Measurements from ENCODE around the gene PRR33. TPM values are rescaled to one million over a fixed set of nuclear protein-coding genes. Genes with fewer than 3 reads are reported as not detected.
A peak's percentile ranks its signal among the peaks of the same experiment; 100 is the strongest.

The PRR33 gene
- total RNA-seq, 2 experiments from 2014 or later = not detected

DNA sequence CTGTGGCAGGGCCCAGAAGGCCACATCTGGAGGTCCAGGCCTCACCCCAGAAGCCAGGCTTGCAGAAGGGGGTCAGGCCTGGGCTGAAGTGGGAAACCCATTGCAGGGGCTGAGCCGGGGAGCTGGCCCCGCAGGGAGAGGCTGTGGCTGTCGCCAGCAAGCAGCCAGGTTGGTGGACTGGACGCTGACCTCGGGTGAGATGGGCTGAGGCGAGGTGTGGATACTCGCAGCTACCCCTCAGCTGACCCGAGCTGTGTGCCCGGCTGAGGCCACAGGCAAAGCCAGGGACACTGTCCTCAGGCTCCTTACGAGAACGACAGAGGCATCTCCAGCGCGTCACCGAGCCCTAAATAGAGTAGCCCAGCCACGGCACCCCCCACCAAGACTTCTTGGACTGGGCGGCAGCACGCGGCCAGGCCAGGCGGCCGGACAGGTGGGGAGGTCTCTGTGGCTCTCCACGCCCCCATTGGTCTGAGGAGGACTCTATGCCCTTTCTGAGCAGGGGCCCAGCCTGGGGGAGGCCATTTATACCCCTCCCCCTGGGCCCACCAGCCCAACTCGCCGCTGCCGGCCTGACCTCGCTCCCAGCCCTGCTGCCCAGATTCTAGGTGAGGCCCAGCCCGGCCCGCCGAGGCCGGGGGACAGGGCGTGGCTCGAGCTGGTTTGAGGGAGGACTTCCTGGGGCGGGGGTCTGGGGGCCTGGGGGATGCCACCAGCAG, 53.1 kb downstream of the PRR33 start, which contains the start of gene TNNI2:
Gene TNNI2 (plus strand): TSS at position 556 of the 719 bp plus-strand sequence. CDS start 716 bp downstream, outside the sequence.
- no peaks in the 10 kb centered on the region for H3K36me3 ChIP-seq (ENCODE audit: insufficient read depth, low read length)
- peaks cover 0 to 3% of the 10 kb centered on the region in 2 experiments for H3K9me3 ChIP-seq (ENCODE audit: control insufficient read depth in 1 of 2, insufficient read depth in 1 of 2, low read length in 2 of 2)
- ATAC-seq (ENCODE audit: poor library complexity) = no peak
- intact Hi-C loops (cut with DNase I, micrococcal nuclease) = loop anchor here in 1 of 2 experiments (1.0 kb wide), 1 partner anchor 15 kb away; the partner anchor contains the start of gene LSP1
- H3K4me3 Mint-ChIP-seq = no peak within 1 kb of the TSS
- no peaks in the 10 kb centered on the region for H3K36me3 Mint-ChIP-seq (ENCODE audit: low read depth)
- peaks cover 17% of the 10 kb centered on the region for H3K4me1 Mint-ChIP-seq (ENCODE audit: low read depth)
- TF ChIP-seq, protein P1, sequence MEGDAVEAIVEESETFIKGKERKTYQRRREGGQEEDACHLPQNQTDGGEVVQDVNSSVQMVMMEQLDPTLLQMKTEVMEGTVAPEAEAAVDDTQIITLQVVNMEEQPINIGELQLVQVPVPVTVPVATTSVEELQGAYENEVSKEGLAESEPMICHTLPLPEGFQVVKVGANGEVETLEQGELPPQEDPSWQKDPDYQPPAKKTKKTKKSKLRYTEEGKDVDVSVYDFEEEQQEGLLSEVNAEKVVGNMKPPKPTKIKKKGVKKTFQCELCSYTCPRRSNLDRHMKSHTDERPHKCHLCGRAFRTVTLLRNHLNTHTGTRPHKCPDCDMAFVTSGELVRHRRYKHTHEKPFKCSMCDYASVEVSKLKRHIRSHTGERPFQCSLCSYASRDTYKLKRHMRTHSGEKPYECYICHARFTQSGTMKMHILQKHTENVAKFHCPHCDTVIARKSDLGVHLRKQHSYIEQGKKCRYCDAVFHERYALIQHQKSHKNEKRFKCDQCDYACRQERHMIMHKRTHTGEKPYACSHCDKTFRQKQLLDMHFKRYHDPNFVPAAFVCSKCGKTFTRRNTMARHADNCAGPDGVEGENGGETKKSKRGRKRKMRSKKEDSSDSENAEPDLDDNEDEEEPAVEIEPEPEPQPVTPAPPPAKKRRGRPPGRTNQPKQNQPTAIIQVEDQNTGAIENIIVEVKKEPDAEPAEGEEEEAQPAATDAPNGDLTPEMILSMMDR (IDR thresholded peaks at IDR 0.05) = no peak
- peaks cover 34% of the 10 kb centered on the region for H3K4me1 ChIP-seq (ENCODE audit: insufficient read depth, low read length)
- H3K27me3 ChIP-seq (ENCODE audit: control insufficient read depth in 1 of 2, insufficient read depth in 2 of 2, low read length in 2 of 2) = peaks cover 0 to 2% of the 10 kb centered on the region in 2 experiments
- H3K27me3 Mint-ChIP-seq = no peaks in the 10 kb centered on the region
- H3K4me3 ChIP-seq (ENCODE audit: low read length) = no peak within 1 kb of the TSS
- H3K27ac ChIP-seq (ENCODE audit: low read depth in 1 of 2, low read length in 2 of 2) = no peak within 1 kb of the TSS
- DNase-seq = peak in 2 of 14 experiments; percentile 7 to 36
- CTCF ChIA-PET = interaction anchor here (1.1 kb wide), 1 partner anchor 44 kb away, joined by 4 read pairs; no protein-coding TSS in a partner anchor
- no peak within 1 kb of the TSS for H3K27ac Mint-ChIP-seq
- POLR2A ChIA-PET = interaction anchor here (1.2 to 1.3 kb wide), 2 partner anchors 14 to 162 kb away, joined by 3 to 4 read pairs; partner anchors contain the start of gene LSP1
- no peaks in the 10 kb centered on the region for H3K9me3 Mint-ChIP-seq

Small RNAs within 50 kb of the gene (microRNA-seq; reads per million reads assigned to microRNA genes)
- gene MIR4298 (ENCODE audit: borderline microRNAs expressed, borderline replicate concordance) (not detected), gene MIR7847 (ENCODE audit: borderline microRNAs expressed, borderline replicate concordance) (not detected)

Other genes with a start within 250 kb of the PRR33 start
- gene KRTAP5-6, start 194.7 kb downstream of the PRR33 start, total RNA-seq = not detected
- gene IFITM10, start 141.3 kb downstream of the PRR33 start, total RNA-seq = 1 to 10 TPM; 1.7 TPM
- gene CTSD, start 128.0 kb downstream of the PRR33 start, total RNA-seq = 10 to 100 TPM; 63.3 to 71.3 TPM
- not detected for gene SYT8, start 56.9 kb downstream of the PRR33 start, total RNA-seq
- gene TNNI2, start 52.9 kb downstream of the PRR33 start, total RNA-seq = under 1 TPM in 1 of 2 experiments, not detected in 1; 0.50 TPM
- gene LSP1, start 38.8 kb downstream of the PRR33 start, total RNA-seq = 100 to 1,000 TPM; 228 to 232 TPM
- gene TNNT3, start 27.8 kb upstream of the PRR33 start, total RNA-seq = 10 to 100 TPM; 19.1 to 21.9 TPM
- gene MRPL23, start 55.4 kb upstream of the PRR33 start, total RNA-seq = 10 to 100 TPM; 31.1 to 38.3 TPM
- not detected for gene H19, start 105.9 kb upstream of the PRR33 start, total RNA-seq
- not detected for gene IGF2, start 247.5 kb upstream of the PRR33 start, total RNA-seq

Data from CD4-positive, alpha-beta T cell (primary cell).